GM21423 (cell line): ENCODE results near the gene CLEC9A.

ENCODE experiments used
- ATAC-seq: cut with Tn5 transposase; IDR thresholded peaks from one replicate; pipeline ENCODE4 v1.9.1; 2021; ENCODE audit warnings: mild to moderate bottlenecking, moderate library complexity; ENCODE audit not compliant: unreplicated experiment

The CLEC9A gene

GRCh38 chr12:10102322-10102721 lies 71.8 kb downstream of the CLEC9A start:
- no peak for ATAC-seq

- no peak for ATAC-seq
Measured at GRCh38 chr12:10110256-10110844, 79.9 kb downstream of the CLEC9A start.

GRCh38 chr12:10111451-10111850 lies 81.0 kb downstream of the CLEC9A start:
- ATAC-seq: no peak

- no peak for ATAC-seq
Measured at GRCh38 chr12:10113075-10113474, 82.6 kb downstream of the CLEC9A start.

GRCh38 chr12:10113920-10114319 lies 83.4 kb downstream of the CLEC9A start:
- ATAC-seq: no peak

- ATAC-seq: no peak
Measured at GRCh38 chr12:10115311-10115710, 84.8 kb downstream of the CLEC9A start.
